Left forelimb (tissue), 1 donor: Measurements from ENCODE around the gene FBXO9.

Experiments
- DNase-seq: peaks from one replicate; pipeline ENCODE4 v3.0.0-alpha.2; 2018; ENCODE audit warnings: low spot score

Gene FBXO9

DNA sequence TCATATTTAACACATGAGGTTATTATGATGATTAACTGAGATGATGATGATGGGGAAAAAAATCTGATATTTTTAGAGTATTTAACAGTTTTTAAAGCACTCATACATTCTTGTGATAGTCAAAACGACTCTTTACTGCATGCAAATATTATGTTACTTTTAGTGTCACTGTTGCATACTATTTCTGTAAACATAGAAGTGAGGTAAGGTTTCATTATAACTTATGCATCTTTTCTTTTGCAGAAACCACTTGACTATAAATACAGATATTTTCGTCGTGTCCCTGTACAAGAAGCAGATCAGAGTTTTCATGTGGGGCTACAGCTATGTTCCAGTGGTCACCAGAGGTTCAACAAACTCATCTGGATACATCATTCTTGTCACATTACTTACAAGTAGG is 30.1 kb downstream of the FBXO9 start:
- no peak for DNase-seq

DNA sequence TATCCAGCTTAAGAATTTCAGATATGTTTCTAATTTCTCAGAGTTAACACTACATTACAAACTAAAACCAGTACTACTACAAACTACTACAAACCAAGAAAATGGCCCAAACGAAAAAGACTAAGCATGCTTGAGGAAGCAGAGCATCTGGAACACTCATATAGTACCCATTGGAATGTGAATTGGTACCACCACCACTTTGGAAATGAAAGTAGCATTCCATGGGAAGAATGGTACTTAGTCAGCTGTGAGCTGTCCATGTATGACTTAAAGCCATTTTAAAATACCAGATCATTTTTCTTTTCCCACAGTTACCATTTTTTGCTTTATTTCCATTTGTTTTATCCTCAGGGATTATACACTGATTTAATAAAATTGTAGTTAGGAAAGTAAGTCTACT is 30.5 kb downstream of the FBXO9 start:
- no peak for DNase-seq

DNA sequence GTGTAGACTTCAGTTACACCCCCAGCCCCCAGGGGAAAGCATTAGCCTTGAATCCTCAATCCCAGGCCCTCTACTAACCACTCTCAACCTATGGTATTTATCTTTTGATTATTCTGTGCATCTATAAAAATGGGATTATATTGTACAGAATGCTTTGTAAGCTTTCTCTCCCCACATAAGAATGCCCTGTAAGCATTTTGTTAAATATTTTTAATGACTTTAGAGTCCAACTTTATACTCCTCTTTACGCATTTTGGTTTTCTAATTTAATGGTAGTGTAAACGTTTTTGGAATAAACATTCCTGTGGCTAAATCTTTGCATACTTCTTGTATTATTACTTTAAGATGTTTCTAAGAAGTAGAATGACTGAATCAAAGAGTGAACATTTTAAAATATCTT is 35.4 kb downstream of the FBXO9 start:
- DNase-seq, result no peak

DNA sequence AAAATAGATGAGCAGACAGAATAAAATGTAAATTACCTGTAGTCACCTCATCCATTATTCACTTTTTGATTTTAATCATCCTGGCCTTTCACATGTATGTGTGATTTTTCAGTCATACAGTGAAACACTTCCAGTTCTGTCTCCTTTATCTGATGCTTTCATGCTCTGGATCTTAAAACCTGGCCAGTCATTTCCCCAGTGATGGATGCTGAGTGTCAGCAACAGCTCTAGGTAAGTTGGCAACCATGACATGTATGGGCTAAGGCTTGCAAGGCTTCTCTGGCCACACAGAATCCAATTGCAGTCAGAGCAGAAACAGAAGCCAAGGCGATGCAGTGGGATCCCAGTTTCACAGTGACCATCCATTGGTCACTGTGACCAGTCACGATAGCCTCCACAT is 35.8 kb downstream of the FBXO9 start:
- no peak for DNase-seq

DNA sequence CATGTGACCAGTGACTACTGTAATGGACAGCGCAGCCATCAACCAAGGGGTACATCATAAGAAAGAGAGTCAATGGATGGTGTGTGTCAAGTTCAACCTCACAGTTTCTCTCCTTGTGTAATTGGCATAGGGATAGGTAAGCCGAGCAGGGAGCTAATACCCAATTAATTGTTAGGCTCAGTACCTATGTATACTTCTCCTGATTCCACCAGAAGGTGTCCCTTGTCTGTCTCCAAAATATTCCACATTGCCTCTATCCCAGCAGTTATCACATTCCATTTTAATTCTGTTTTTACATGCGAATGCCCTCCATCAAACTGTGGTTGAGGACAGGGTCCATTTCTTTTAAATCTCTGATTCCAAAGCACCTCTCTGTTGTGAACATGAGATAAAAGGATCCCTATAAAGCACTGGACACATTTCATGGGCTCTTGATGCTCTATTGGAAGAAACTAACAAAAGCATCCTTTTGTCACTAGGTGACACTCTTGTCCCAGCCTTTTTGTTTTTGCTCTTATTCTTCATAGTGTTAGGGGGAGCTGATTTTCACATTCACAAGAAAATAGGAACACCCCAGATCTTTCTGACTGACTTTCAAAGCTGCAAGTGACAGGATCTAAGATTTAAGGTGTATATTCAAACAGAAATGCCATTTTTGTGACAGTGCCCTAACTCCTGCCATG is 38.9 kb downstream of the FBXO9 start:
- no peak for DNase-seq

DNA sequence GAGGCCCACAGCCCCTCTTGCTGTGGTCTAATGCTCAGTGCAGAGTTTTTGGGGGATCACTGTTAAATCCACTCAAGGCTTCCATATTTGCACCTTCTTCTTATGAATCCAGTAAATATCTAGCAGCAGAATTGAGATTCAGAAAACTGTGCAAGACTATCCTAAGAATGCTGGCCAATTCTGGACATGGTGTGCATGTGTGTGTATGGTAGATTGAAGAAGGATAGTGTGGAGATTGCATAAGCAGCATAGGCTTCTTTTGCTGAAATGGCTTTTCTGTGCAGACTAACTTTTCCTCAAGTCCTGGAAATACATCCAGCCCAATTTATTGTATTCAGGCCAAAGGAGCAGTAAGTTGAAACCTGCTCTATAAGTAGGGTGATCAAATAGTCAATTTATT is 39.7 kb downstream of the FBXO9 start:
- no peak for DNase-seq

DNA sequence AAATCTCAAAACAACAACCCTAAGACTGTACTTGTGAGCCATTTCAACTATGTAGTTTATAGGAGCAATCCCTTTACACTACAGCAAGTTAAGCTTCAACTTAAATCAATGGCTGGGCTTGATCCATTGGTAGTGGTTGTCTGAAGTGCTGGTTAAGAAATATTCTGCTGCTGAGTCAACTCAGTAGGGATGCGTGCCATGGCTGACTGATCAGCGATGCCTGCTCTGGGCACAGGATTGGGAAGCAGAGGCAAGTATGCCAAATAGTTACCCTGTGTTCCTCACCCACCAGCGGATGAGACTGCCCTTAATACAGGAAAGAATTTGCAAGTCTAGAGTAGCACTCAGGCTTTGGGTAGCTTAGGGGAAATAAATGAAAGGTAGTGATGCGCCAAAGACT is 41.9 kb downstream of the FBXO9 start:
- DNase-seq, result no peak

DNA sequence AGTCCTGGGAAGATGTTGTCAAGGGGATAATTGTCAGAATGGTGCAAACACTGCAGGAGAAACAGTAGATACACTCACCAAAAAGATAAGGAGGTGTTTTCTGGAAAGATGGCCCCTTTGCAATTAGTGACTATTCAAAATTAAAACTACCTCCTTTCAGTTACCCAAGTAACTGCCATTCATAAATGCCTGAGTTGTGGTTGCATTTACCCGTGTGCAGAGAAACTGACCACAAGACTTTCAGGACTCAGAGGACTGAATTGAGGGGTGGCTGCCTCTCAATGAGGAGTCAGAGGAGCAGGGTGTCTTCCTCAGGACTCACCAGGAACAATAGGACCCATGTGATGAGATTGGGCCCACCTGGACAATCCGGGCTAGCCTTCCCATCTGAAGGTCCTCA is 44.4 kb downstream of the FBXO9 start:
- DNase-seq, result no peak

DNA sequence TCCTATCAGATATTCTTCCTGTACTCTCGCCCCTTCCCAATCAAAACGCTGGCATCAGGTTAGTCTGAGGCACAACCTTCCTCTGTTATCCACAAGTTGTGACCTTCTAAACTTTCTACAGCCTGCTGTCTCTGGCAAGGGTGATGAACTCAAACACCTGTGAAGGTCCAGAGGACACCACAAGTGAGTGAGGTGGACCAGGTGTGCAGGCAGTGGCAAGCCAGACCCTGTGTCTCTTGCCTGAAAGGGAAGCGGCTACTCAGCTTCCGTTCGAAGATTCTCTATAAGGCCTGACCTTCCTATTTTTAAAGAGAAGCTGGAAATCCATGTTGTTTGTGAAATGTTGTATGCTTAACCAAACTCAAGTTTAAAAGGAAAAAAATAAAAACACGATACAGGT is 46.7 kb downstream of the FBXO9 start:
- no peak for DNase-seq

DNA sequence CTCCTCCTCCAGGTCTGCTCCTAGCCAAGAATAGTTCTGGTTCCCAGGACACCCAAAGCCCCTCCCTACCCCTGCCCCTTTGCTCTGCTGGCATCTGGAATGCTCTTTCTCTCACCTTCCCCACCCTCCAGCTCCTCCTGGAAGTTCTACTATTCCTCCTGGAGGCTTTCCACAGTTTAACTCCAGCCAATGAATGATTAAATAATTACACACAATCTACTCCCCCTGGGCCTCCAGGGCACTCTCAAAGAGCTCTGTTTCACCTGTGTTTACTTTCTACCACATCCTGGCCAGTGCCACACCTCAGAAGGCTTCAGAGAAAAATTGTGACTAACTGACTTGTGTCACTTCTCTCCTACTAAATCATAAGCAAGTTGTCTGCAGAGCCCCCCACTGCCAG is 47.2 kb downstream of the FBXO9 start:
- no peak for DNase-seq

DNA sequence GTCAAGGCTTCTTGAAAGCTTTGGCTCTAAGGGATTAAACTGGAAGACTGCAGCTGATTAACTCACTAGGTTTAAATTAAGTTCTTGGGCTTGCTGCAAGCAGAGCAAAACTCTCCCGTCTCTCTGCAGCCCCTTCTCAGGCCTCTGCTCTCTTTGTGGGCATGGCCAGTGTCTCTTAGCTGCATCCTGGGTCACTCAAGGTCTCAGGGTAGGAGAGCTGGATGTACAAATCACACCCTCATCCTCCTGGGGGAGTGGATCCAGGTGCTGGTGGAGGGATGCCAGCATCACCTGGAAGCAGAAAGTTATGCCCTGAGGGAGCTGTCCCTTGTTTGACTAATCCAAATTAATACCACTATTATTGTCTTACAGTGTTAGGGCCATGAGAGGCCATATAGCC is 47.7 kb downstream of the FBXO9 start:
- no peak for DNase-seq

DNA sequence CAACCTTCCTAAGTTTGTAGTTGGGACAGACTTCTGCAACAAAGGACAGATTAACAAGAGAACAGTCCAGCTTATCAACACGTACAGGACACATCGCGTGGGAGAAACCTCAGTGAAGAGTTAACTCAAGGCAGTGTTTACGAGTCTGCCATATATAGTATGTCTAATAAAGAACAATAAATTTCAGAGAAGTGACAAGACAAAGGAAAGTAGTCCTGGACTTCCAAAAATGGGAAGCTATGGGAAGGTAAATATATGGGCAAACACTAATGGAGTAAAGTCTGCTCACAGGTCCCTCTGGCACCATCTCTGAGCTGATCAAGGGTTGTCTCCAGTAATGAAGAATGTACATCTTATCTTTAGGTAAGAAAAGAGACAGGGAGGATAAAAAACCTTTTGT is 48.5 kb downstream of the FBXO9 start:
- DNase-seq, result no peak

DNA sequence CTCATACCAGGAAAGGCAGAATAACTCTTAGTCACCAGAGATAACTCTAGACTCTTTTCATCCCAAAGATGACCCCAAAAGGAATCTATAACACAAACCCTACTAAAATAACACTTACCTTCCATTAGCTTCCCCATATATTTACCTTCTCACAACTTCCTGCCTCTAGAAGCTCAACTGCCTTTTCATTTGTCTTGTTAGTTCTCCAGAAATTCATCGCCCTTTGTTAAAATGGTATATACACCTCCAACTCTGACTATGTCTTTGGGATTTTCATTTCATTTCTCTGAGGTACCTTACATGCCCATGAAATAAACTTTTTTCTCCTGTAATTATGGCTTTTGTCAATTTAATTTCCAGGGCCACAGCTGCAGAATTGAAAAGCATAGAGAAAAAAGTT is 49.9 kb downstream of the FBXO9 start:
- no peak for DNase-seq

DNA sequence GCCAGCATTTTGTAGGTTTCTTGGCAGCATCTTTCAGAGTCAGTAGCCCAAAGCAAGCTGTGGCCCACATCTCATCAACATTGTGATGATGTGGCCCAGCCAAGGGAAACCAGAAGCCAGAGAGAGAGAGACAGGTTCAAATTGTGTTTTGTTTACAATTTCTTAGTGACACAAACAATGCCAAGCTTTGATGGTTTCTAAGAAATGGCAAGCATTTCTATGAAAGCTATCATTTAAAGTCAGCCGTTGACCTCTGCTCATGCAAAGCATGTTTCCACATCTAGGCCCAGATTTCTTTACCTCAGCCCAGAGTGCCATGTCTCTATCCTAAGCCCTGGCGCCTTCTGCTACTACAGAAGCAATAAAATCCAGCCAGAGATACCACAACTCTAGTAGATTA is 50.5 kb downstream of the FBXO9 start:
- no peak for DNase-seq

DNA sequence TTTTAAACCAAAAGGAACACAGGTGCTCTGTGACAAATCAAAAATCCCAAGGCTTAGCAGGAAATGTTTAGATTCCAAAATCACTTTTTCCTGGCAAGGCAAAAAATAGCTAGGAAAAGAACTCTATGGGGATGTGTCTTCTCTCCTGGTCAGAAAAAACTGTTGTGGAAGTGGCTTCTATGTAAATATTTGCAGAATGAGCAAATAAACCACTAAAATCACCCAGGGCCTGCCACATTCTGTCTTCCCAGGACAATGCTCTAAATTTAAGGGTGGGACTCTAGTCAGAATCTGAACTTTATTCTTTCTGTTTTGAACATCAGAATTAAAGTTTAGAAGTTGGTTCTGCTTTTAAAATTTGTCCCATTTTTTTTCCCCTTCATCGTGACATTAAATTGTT is 54.1 kb downstream of the FBXO9 start:
- DNase-seq, result no peak

DNA sequence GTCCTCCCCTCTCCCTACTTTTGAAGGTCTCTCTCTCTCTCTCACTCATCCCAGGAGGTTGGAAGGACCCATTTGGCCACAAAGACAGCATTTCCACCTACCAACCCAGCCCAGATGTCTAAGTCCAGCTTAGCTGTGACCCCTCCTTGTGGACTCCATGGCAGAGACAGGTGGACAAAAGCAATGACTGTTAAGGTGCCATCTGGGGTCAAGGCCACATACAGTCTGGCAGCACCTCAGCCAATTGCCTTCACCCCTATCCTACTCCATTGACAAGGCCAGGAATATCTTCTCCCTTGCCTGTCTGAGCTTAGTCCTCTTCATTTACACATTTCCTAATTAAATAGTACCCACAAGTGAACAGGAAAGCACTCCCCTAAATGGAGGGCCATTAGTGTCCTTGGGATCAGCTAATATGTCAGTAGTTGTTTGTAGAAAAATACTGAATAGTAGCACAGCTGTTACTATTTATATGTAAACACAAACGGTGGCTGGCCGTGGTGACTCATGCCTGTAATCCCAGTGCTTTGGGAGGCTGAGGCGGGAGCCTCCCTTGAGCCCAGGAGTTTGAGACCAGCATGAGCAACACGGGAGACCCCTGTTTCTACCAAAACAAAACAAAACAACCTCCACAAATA is 54.7 kb downstream of the FBXO9 start:
- DNase-seq, result no peak

DNA sequence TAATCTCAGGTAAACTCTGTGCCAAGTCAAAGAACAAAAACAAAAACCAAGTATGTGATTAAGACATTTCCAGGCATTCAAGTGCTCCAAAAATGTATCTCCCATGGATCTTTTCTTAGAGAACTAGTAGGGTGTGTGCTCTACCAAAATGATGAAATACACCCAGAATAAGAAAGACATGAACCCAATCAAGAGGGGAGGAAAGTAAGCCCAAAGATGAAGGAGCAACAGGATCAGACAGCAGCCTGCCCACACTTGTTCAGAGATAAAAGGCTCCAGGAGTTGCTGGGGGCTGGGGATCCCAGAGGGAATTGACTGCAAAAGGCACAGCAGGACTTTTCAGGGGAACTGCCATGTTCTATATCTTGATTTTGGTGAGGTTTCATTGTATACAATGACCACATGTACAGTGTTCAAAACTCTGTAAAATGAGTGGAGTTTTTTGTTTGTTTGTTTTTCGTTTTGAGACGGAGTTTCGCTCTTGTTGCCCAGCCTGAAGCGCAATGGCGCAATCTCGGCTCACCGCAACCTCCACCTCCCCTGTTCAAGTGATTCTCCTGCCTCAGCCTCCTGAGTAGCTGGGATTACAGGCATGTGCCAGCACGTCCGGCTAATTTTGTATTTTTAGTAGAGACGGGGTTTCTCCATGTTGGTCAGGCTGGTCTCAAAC is 59.1 kb downstream of the FBXO9 start:
- DNase-seq, result no peak

DNA sequence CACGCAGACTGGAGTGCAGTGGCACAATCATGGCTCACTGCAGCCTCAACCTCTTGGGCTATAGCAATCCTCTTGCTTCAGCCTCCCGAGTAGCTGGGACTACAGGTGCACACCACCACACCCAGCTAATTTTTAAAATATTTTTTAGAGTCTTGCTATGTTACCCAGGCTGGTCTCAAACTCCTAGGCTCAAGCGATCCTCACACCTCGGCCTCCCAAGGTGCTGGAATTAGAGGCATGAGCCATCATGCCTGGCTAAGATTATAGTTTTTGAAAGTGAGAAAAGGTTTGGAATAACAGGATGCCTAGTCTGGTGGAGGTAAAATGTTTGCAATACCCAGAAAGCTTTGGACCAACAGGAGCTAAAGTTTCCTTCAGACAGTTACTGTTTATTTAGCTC is 60.1 kb downstream of the FBXO9 start:
- DNase-seq, result no peak

DNA sequence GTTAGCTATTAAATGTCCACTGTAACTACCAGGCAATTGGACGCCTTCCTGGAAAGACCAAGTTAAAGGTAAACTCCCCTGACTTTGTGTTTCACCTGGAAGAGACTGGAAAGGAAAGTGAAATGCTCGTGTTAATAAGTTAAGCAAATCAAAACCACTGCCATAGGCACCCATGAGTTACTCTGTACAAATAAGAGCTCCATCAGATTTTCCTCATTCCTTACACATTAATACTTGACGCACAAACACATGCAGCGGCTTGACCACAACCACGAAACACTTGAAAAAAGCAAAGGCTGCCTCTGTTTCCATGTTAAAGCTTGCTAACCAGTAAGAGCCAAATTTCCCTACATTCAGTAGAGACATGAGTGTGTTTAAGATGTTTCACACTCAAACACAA is 63.6 kb downstream of the FBXO9 start:
- DNase-seq, result no peak

DNA sequence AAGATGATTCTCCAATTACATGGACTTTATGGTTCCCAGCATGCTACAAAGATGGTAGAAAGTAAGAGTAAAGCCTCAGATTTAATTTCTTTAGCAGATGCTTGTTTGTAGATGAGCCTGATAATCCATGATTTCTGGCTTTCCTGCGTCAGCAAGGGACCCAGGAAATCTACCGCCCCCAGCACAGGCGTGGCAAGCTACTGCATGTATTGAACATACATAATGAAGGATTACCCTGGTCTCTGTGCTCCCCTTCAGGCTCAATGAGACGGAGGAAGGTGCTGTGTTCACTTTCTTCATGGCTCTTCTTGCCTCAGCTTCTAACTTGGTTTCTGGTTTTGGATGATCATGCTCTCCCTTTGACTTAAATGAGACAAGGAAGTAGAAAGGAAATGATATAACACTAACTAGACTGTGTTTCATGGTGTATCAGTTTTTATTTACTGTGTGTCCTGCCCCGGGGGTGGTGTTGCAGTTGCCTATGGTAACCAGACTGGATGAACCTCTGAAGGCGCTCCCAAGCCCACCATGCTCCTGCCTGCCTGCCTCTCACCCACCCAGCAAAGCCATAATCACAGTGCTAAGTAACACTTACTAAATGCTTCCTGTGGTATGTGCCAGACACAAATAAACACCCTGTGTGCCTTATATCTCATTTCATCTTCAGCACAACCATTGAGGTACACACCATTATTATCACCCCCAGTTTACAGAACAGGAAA is 65.5 kb downstream of the FBXO9 start:
- DNase-seq, result no peak

DNA sequence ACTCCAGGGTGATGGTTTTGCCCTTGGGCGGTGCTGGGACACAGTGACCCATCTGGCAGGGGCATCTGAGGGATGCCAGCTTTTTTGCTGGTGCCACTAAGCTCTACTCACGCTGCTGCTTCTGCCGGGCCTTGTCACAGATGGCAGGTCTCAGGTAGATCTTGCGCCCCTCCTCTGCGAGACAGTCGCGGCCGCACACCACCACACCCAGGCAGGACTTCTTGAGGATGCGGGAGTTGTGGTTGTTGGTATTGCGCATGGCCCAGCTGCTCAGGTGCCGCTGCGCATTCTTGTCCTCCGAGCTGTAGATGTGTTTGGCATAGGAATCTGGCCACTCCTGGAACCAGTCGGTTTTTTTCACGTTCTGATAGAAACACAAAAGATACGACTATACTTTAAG is 68.8 kb downstream of the FBXO9 start:
- DNase-seq, result no peak

DNA sequence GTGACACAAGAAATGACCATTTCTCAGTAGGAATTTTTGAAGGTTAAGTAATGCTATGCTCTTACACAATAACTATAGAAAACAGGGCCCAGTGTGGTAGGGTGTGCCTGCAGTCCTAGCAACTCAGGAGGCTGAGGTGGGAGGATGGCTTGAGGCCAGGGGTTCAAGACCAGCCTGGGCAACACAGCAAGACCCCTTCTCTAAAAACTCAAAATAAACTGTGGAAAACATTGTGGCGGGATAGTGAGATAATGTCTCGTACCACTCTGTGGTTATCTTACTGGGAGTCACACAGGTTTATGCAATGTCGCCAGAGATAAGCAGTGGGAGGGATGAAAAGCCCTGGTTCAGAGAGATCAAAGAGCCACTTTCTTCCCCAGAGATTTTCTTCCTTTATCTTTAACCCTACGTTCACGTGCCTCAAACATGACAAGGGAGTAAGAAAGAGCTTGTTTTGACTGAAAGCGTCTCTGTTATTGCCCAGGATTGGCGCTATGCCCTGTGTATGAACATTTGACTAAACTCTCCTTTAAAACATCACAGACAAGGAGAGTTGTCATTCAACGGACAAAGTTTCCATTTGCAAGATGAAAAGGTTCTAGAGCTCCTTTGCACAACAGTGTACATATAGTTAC is 69.5 kb downstream of the FBXO9 start:
- no peak for DNase-seq
